ENCODE data around the gene ZNF816. TPM values are rescaled to one million over a fixed set of nuclear protein-coding genes. Genes with fewer than 3 reads are reported as not detected.

The ZNF816 gene
- total RNA-seq, 1 donor from 2014 or later = 9.8 TPM

- no peaks in the 10 kb centered on the region for H3K27me3 ChIP-seq
- DNase-seq (no peak), ATAC-seq (no peak)
- H3K4me1 ChIP-seq = peaks cover 18% of the 10 kb centered on the region
- TF ChIP-seq, protein P1, sequence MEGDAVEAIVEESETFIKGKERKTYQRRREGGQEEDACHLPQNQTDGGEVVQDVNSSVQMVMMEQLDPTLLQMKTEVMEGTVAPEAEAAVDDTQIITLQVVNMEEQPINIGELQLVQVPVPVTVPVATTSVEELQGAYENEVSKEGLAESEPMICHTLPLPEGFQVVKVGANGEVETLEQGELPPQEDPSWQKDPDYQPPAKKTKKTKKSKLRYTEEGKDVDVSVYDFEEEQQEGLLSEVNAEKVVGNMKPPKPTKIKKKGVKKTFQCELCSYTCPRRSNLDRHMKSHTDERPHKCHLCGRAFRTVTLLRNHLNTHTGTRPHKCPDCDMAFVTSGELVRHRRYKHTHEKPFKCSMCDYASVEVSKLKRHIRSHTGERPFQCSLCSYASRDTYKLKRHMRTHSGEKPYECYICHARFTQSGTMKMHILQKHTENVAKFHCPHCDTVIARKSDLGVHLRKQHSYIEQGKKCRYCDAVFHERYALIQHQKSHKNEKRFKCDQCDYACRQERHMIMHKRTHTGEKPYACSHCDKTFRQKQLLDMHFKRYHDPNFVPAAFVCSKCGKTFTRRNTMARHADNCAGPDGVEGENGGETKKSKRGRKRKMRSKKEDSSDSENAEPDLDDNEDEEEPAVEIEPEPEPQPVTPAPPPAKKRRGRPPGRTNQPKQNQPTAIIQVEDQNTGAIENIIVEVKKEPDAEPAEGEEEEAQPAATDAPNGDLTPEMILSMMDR (IDR thresholded peaks at IDR 0.05) = no peak
- H3K4me3 ChIP-seq = no peak overlapping the region
- H3K27ac ChIP-seq = no peak overlapping the region
- H3K9me3 ChIP-seq = no peaks in the 10 kb centered on the region
- intact Hi-C loops (cut with DNase I) = no loop called here
- H3K36me3 ChIP-seq = peaks cover 20% of the 10 kb centered on the region
Observed at GRCh38 chr19:52959613-52960295, 2.9 kb downstream of the ZNF816 start.

DNA sequence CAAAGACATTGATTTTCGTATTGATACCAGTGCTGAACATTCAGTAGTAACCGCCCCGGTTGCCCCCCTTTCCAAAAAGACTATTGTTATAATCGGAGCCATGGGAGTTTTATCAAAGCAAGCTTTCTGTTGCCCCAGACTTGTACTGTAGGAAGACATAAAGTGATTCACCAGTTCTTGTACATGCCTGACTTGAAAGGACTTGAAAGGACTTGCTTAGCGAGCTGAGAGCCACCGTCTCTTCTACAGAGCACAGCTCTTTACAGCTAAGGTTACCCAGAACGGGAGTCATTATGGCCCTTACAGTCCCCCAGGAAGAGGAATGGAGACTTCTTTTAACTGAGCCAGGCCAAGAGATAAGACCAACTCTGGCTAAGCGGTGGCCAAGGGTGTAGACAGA is 5.1 kb downstream of the ZNF816 start:
- Histone ChIP-seq H3K36me3 (peaks cover 35% of the 10 kb centered on the region), H3K27ac (no peak overlapping the region), H3K4me1 (peaks cover 9% of the 10 kb centered on the region), H3K4me3 (no peak overlapping the region), H3K27me3 (no peaks in the 10 kb centered on the region), H3K9me3 (no peaks in the 10 kb centered on the region)
- intact Hi-C loops (cut with DNase I) = no loop called here
- TF ChIP-seq, protein P1 (IDR thresholded peaks at IDR 0.05) = no peak
- no peak for DNase-seq
- ATAC-seq = no peak

DNA sequence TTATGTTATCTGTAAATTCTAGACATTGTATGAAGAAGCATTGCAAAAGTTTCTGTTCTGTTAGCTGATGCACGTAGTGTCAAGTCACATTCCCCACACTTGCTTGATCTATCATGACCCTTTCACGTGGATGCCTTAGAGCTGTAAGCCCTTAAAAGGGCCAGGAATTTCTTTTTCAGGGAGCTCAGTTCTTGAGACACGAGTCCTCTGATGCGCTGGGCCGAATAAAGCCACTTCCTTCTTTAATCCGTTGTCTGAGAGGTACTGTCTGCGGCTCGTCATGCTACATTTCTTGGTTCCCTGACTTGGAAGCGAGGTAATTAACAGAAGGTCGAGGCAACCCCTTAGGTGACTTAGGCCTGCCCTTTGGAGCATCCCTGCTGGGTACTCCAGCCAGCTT is 5.8 kb downstream of the ZNF816 start:
- TF ChIP-seq, protein P1 (IDR thresholded peaks at IDR 0.05) = no peak
- intact Hi-C loops (cut with DNase I) = no loop called here
- Histone ChIP-seq H3K27me3 (no peaks in the 10 kb centered on the region), H3K36me3 (peaks cover 42% of the 10 kb centered on the region), H3K4me1 (peaks cover 9% of the 10 kb centered on the region), H3K4me3 (no peak overlapping the region), H3K27ac (no peak overlapping the region), H3K9me3 (no peaks in the 10 kb centered on the region)
- DNase-seq = no peak
- no peak for ATAC-seq

- TF ChIP-seq, protein P1 (IDR thresholded peaks at IDR 0.05) = no peak
- intact Hi-C loops (cut with DNase I) = no loop called here
- ATAC-seq (no peak), DNase-seq (no peak)
- Histone ChIP-seq H3K36me3 (peaks cover 33% of the 10 kb centered on the region), H3K27me3 (no peaks in the 10 kb centered on the region), H3K9me3 (peaks cover 35% of the 10 kb centered on the region), H3K4me1 (no peaks in the 10 kb centered on the region), H3K4me3 (no peak overlapping the region), H3K27ac (no peak overlapping the region)
Observed at GRCh38 chr19:52949422-52949821, 13.3 kb downstream of the ZNF816 start.

DNA sequence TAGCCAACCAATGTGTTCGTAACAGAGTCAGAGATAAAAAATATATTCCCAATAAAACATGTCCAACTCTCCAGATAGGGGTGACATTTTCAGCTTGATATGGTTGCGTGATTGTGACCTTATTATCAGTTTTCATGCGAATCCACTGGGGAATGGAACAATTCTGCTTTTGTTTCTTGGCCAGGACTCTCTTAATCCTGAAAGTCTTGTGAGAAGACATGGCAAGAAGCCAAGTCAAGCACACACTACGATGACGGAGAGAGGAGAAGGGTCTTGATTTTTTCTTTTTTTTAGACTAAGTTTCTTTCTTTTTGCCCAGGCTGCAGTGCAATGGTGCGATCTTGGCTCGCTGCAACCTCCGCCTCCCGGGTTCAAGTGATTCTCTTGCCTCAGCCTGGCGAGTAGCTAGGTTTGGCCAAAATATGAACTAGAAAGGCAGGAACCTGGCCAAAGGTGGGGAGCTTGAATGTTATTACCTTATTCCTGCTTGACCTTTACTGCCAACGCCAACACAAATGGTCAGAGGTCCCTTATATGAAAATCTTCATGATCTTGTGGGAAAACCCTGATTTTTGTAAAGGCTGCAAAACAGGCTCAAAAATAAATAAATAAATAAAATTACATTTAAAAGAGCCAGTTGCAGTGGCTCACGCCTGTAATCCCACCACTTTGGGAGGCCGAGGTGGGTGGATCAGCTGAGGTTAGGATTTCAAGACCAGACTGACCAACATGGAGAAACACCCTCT is 14.5 kb downstream of the ZNF816 start:
- ATAC-seq (no peak), DNase-seq (no peak)
- H3K4me1 ChIP-seq = peaks cover 2% of the 10 kb centered on the region
- H3K9me3 ChIP-seq = peaks cover 35% of the 10 kb centered on the region
- TF ChIP-seq, protein P1 (IDR thresholded peaks at IDR 0.05) = no peak
- H3K27ac ChIP-seq = no peak overlapping the region
- peaks cover 26% of the 10 kb centered on the region for H3K36me3 ChIP-seq
- intact Hi-C loops (cut with DNase I) = no loop called here
- H3K27me3 ChIP-seq = no peaks in the 10 kb centered on the region
- no peak overlapping the region for H3K4me3 ChIP-seq

All from upper lobe of right lung (tissue), 1 donor.